HG02885 (cell line): ENCODE data around the gene ITCH.
"Not testable (repeated sequence)": the region's sequence is repeated elsewhere in the genome, so short reads cannot be mapped to it uniquely, and the experiment has no call there.

Experiments used
- ATAC-seq: cut with Tn5 transposase; IDR thresholded peaks from one replicate; pipeline ENCODE4 v1.9.1; 2021; ENCODE audit warnings: mild to moderate bottlenecking; ENCODE audit not compliant: unreplicated experiment, poor library complexity

Gene ITCH

DNA sequence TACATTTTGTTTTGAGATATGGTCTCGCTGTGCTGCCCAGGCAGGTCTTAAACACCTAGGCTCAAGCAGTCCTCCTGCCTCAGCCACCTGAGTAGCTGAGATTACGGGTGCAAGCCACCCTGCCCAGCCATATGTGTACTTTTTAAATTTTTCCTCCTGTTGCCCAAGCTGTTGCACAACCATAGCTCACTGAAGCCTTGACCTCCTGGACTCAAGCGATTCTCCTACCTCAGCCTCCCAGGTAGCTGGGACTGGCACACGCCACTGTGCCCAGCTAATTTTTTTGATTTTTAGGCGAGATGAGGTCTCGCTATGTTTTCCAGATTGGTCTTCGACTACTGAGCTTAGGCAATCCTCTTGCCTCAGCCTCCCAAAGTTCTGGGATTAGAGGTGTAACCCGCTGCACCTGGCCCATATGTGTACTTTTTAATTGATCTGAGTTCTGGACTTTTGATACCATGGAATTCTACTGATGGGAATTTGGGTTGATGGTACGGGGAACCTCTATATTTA, 44.9 kb downstream of the ITCH start:
- ATAC-seq: no peak

DNA sequence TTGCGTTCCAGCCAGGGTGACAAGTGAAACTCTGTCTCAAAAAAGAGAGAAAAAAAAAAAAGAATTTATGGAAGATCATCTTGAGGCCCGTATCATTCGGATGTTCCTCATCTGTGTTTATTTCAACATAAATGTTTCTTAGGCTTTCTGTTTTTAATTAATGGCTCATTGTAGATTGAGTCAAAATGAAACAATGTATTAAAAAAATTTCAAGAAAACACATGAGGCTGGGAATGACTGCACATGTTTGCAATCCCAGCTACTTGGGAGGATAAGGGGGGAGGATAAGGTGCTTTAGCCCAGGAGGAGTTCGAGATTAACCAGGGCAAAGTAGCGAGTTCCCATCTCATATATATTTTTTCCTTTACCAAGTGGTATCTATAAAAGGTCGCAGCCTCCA, 47.3 kb downstream of the ITCH start:
- ATAC-seq: no peak

DNA sequence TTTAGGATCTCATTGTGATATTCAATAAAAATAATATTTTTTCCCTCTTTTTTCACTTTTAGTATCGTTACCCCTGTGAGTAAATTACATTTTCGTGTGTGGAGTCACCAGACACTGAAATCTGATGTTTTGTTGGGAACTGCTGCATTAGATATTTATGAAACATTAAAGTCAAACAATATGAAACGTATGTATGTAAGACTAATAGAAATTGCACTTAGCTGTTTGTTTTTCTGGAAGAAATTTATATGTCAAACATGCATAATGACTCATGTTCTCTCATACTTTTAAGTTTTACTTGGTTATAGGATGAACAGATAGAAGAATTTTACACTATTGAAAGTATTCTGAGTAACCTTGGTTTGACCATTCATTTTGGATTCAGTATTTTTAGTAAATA, 49.4 kb downstream of the ITCH start:
- ATAC-seq: no peak

DNA sequence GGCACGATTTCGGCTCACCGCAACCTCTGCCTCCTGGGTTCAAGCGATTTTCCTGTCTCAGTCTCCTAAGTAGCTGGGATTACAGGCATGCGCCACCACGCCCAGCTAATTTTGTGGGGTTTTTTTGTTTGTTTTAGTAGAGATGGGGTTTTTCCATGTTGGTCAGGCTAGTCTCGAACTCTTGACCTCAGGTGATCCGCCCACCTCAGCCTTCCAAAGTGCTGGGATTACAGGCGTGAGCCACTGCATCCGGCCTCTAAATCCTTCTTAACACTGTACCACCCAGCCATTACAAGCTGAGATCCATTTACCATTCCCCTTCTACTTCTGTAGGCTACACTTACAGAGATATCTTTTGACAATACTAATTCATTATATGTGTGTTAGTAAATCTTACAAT, 51.5 kb downstream of the ITCH start:
- ATAC-seq: not testable (repeated sequence)

DNA sequence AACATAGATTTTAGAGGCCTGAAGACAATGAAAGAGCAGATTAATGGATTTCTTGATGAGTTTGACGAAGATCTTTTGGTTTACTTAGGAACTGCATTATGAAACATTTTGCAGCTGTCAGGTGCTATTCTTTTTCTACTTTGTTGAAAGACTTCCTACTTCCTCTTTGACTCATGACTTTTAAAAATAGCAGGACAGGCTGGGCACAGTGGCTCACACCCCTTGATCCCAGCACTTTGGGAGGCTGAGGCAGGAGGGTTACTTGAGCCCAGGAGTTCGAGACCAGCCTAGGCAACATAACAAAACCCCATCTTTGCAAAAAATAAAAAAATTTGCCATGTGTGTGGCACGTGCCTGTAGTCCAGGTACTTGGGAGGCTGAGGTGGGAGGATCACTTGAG, 52.0 kb downstream of the ITCH start:
- peak; percentile 49 for ATAC-seq

DNA sequence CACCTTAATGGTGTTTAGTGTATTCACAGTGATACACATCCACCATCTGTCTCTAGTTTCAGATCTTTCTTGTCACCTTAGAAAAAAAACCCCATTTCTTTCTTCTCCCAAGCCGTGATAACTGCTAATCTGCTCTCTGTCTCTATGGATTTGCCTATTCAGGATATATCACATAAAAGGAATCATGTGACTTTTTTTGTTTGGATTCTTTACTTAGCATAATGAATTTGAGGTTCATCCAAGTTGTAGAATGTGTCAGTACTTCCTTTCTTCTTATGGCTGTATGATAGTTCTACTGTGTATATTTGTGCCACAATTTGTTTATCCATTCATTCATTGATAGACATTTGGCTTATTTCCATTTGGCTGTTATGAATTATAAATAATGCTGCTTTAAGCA, 57.1 kb downstream of the ITCH start:
- no peak for ATAC-seq

DNA sequence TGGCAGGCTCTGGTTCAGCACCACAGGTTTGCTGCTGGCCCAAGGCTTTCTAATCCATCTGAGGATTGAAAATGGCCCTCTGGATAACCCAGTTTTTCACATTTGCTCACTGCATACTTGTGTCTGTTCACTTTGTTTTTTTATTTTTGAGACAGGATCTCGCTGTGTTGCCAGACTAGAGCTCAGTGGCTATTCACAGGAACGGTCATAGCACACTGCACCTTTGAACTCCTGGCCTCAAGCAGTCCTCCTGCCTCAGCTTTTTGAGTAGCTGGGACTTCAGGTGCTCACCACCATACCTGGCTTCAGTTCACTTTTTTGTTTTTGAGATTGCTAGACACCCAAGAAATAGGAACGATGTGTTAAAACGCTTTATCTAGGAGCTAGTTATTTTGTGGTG, 57.9 kb downstream of the ITCH start:
- no peak for ATAC-seq

DNA sequence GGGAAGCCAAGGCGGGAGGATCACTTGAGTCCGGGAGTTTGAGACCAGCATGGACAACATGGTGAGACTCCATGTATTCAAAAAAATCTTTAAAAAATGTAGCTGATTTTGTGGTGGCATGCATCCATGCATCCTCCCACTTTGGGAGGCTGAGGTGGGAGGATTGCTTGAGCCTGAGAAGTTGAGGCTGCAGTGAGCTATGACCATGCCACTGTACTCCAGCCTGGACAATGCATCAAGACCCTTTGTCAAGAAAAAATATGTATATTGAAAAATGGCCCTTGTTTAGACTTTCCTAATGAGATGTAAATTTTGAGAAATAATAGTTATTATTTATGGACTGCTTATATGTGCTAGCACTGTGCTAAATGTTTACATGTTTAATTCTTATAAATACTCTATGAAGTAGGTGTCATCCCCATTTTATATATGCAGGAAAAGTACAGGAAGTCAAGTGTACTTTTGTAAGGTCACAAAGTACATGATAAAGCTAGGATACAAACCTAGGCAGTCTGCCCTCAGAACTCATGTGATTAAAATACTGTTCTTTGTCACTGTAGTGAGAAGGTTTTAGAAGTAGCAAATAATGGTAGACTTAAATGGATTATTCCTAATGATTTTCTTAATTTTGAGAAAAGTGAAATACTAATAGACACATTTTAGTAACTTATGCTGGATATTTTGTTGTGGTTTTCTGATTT, 58.8 kb downstream of the ITCH start:
- ATAC-seq: no peak

DNA sequence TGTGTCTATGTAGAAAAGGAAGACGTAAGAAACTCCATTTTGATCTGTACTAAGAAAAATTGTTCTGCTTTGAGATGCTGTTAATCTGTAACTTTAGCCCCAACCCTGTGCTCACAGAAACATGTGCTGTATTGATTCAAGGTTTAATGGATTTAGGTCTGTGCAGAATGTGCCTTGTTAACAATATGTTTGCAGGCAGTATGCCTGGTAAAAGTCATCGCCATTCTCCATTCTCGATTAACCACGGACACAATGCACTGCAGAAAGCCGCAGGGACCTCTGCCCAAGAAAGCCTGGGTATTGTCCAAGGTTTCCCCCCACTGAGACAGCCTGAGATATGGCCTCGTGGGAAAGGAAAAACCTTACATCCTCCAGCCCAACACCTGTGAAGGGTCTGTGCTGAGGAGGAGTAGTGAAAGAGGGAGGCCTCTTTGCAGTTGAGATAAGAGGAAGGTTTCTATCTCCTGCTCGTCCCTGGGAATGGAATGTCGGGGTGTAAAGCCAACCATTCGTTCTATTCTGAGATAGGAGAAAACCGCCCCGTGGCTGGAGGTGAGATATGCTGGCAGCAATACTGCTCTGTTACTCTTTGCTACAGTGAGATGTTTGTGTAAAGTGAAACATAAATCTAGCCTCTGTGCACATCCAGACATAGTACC, 62.1 kb downstream of the ITCH start:
- not testable (repeated sequence) for ATAC-seq

DNA sequence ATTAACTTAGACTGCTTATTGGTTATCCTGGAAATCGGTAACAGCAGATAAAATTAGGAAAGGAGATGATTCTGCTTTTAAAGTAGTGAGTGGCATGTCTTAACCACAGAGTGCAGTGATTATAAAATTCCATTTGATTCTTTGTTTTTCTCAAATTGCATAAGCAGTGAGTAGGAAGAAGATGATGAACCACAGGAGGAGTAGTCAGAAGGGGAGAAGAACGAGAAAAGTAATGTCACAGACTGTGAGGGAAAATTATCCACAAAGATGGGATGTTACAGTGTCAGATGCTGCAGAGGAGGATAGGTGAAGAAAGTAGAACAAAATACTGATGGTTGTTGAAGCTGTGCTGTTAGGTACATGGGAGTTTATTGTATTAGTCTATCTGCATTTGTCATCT, 63.0 kb downstream of the ITCH start:
- no peak for ATAC-seq

DNA sequence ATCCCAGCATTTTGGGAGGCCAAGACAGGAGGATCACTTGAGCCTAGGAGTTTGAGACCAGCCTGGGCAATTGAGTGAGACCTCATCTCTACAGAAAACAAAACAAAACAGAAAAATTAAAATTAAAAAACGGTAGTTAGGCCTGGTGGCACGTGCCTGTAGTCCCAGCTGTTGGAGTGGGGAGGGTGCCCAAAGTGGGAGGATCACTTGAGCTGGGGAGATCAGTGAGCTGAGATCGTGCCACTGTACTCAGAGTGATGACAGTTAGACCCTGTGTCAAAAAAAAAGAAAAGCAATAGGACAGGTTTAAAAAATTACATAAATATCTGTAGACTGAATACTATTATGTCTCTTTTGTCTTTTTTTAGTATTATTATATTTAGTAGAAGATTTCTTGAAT, 64.3 kb downstream of the ITCH start:
- no peak for ATAC-seq

DNA sequence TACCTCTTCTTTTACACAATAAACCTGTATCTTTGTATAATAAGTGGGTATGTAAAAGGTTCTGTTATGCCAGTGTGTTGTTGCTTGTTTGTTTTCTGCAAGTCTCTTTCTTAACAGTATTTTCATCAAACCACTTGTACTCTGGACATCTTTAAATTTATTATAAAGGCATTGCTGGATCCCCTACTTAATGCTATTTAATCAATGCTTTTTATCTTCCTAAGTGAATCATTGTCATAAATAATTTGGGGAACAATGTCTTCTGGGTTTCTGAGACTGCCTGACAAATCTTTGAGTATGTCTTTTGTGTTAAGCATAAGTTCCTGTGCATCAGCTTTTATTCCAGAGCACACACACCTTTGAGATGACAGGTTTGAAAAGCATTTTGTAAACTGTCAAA, 64.7 kb downstream of the ITCH start:
- no peak for ATAC-seq

DNA sequence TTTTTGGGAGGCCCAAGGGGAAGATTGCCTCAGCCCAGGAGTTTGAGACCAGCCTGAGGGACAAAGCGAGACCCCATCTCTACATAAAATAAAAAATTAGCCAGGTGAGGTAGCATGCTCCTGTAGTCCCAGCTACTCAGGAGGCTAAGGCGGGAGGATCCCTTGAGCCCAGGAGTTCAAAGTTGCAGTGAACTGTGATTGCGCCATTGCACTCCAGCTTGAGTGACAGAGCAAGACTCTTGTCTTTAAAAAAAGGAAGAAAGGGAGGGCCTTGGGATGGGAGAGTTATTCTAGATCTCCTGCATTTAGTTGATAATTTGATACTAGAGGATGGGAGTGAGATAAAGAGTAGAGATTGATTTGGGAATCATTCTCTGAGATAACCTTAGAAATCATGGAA, 68.1 kb downstream of the ITCH start:
- ATAC-seq: no peak

DNA sequence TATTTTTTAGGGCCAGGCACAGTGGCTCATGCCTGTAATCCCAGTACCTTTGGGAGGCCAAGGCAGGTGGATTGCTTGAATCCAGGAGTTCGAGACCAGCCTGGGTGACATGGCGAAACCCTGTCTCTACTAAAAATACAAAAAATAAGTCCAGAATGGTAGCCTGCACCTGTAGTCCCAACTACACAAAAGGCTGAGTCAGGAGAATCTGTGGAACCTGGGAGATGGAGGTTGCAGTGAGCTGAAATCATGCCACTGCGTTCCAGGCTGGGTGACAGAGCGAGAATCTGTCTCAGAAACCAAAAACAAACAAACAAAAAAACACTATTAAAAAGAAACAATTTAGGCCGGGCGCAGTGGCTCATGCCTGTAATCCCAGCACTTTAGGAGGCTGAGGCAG, 69.6 kb downstream of the ITCH start:
- not testable (repeated sequence) for ATAC-seq

DNA sequence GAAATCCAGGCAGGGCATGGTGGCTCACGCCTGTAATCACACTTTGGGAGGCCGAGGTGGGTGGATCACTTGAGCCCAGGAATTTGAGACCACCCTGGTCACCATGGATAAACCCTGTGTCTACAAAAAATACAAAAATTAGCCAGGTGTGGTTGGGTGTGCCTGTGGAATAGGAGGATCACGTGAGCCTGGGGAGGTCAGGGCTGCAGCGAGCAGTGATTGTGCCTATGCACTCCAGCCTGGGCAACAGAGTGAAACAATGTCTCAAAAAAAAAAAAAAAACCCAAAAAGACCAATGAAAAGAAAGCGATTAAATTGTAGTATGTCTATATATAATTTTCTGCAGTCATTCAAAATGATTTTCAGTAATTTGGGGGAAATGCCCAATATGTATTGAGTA, 70.3 kb downstream of the ITCH start:
- no peak for ATAC-seq

DNA sequence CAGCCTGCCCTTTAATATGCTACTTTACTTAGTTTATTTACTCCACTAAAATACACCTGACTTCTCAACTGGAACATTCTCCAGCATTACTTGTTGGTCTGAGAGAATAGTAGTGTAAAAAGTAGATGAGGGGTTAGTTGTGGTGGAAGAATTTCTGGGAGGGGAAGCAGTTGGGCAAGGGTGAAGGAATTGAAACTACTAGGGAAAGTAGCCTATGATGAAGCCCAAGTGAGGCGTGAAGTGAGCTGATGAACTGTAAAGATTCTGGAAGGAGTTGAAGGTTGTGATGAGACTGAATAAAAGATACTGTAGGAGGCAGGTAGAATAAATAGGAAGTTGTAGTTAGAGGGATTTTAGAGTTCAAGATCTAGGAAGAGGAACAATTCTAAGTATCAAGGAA, 72.5 kb downstream of the ITCH start:
- ATAC-seq: no peak

DNA sequence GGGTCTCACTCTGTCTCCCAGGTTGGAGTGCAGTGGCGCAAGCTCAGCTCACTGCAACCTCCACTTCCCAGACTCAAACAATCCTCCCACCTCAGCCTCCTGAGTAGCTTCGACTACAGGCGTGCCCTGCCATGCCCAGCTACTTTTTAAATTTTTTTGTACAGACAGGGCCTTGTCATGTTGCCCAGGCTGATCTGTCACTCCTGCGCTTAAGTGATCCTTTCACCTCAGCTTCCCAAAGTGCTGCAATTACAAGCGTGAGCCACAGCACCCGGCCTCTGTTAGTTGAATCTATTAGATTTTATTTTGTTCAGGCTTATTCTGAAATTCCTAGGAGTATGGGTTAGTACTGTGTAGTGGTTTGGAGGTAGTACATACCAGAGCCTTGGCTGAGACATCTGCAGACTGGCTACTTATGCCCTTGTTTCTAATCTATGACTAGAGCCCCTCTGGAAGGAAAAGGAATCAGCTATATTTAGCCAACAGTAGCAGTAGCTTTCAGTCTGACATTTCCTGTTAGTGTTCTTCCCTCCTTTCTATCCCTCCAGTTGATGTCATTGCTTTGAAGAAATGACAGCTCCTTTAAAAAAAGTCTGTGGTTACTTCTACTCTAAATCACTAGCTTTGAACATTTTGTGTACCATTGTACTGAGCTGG, 74.4 kb downstream of the ITCH start:
- no peak for ATAC-seq

DNA sequence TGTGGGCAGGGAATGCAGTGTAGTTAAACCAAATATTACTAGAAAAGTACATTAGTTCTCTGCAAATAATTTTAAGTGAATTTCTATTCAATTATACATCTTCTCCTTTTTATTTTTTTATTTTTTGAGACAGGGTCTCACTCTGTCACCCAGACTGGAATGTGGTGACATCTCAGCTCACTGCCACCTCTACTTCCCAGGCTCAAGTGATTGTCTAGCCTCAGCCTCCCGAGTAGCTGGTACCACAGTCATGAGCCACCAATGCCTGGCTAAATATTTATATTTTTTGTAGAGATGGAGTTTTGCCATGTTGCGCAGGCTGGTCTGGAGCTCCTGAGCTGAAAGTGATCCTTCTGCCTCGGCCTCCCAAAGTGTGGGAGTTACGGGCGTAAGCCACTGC, 76.1 kb downstream of the ITCH start:
- no peak for ATAC-seq

DNA sequence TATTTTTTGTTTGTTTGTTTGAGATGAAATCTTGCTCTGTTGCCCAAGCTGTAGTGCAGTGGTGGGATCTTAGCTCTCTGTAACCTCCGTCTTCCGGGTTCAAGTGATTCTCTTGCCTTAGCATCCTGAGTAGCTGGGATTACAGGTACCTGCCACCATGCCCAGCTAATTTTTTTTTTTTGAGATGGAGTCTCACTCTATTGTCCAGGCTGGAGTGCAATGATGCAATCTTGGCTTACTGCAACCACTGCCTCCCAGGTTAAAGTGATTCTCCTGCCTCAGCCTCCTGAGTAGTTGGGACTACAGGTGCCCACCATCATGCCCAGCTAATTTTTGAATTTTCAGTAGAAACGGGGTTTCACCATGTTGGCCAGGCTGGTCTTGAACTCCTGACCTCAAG, 78.3 kb downstream of the ITCH start:
- ATAC-seq: not testable (repeated sequence)

DNA sequence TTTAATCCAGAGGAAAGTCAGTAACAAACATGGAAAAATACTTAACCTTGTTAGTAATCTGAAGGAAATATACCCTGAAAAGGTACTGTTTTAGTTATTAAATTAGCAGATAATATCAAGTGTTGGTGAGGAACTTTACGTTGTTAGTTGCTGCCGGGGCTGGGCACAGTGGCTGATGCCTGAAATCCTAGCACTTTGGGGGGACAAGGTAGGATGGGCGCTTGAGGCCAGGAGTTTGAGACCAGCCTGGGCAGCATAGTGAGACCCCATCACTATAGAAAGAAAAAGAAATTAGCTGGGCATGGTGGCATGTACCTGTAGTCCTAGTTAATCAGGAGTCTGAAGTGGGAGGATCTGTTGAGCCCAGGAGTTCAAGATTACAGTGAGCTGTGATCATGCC, 80.5 kb downstream of the ITCH start:
- ATAC-seq: no peak

DNA sequence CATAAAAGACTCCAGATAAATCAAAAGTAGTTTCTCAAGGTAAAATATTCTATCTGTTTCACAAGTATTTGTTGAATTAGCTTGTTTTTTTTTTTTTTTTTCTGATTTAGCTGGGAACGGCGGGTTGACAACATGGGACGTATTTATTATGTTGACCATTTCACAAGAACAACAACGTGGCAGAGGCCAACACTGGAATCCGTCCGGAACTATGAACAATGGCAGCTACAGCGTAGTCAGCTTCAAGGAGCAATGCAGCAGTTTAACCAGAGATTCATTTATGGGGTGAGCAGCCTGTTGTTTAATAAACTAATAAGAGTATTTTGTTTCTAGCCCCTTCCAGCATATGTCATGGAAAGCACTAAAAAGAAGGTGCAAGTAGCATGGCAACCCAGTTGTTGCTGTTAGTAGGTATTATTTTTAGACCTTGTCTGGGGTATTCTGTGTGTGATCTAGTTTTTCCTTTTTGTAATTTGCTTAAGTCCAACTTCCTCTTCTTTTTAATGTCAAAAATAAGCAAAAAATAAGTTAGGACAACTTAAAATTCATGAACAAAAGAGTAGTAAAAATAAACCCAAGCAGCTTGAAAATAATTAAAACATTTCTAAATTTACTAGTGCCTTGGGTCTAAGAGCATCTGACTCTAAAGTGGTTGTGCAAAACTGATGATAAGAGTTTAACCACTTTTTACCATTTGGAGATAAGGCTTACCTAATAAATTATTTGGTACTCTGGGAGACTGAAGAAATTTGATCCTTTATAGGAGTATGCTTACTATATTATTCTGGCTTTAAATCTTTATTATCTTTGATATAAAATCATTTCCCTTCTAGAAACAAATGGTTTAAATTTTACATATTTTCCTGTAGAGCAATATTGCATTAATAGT, 82.3 kb downstream of the ITCH start:
- ATAC-seq: no peak
